ENCODE results near the gene RNASEH2A.

Gene RNASEH2A

GRCh38 chr19:12836529-12836863, 30.1 kb downstream of the RNASEH2A start:
- Histone ChIP-seq H3K27me3 (replicated peaks in 2 of 5; ENCODE audit: control insufficient read depth in 4 of 5, insufficient read depth in 5 of 5, low read length in 4 of 5) (peaks cover 16 to 96% (median 44%) of the 10 kb centered on the region in 5 experiments), H3K9me3 (ENCODE audit: control extremely low read depth in 1 of 5, control insufficient read depth in 4 of 5, insufficient read depth in 2 of 5, low read depth in 1 of 5, low read length in 4 of 5) (peaks cover 0 to 2% (median 0%) of the 10 kb centered on the region in 5 experiments), H3K4me3 (ENCODE audit: control insufficient read depth in 1 of 7, extremely low read depth in 1 of 7, insufficient read depth in 4 of 7, low read depth in 2 of 7, low read length in 6 of 7) (no peak overlapping the region), H3K27ac (ENCODE audit: insufficient read depth in 1 of 2, low read depth in 1 of 2, low read length in 2 of 2, poor library complexity in 1 of 2, severe bottlenecking in 2 of 2) (no peak overlapping the region), H3K36me3 (ENCODE audit: control insufficient read depth in 4 of 4, insufficient read depth in 4 of 4, low read length in 3 of 4) (no peaks in the 10 kb centered on the region), H3K4me1 (ENCODE audit: control extremely low read depth in 1 of 4, control insufficient read depth in 4 of 4, insufficient read depth in 4 of 4, low read length in 3 of 4) (peaks cover 2 to 44% (median 26%) of the 10 kb centered on the region in 4 experiments)
- ChIA-PET CTCF (interaction anchor here (0.9 to 2.7 kb wide), 3 partner anchors 8 to 20 kb away, joined by 3 to 13 read pairs (median 9); no protein-coding TSS in a partner anchor), POLR2A (no interaction called here)
- 8% methylated on average over 6 of the region's 6 CpGs for WGBS (ENCODE audit: insufficient coverage)
- DNase-seq, result no peak

DNA sequence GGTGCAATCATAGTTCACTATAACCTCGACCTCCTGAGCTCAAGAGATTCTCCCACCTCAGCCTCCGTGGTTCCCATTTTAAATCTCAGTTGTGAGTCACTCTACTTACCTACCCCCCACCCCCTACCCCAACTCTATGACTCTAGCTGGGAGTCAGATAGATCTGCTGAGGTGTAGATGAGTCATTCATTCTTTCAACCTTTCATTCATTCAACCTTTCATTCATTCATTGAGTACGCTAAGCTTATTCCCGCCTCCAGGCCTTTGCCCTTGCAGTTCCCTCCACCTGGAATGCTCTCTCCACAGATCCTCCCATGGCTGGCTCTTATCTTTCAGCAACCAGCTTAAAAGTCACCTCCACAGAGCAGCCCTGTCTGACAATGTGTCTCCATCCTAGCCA, 30.8 kb downstream of the RNASEH2A start:
- no peaks in the 10 kb centered on the region for H3K36me3 ChIP-seq (ENCODE audit: control insufficient read depth in 4 of 4, insufficient read depth in 4 of 4, low read length in 3 of 4)
- H3K4me3 ChIP-seq (ENCODE audit: control insufficient read depth in 1 of 7, extremely low read depth in 1 of 7, insufficient read depth in 4 of 7, low read depth in 2 of 7, low read length in 6 of 7), result no peak overlapping the region
- peaks cover 14 to 95% (median 47%) of the 10 kb centered on the region in 5 experiments for H3K27me3 ChIP-seq (replicated peaks in 2 of 5; ENCODE audit: control insufficient read depth in 4 of 5, insufficient read depth in 5 of 5, low read length in 4 of 5)
- peaks cover 0 to 2% (median 0%) of the 10 kb centered on the region in 5 experiments for H3K9me3 ChIP-seq (ENCODE audit: control extremely low read depth in 1 of 5, control insufficient read depth in 4 of 5, insufficient read depth in 2 of 5, low read depth in 1 of 5, low read length in 4 of 5)
- H3K4me1 ChIP-seq (ENCODE audit: control extremely low read depth in 1 of 4, control insufficient read depth in 4 of 4, insufficient read depth in 4 of 4, low read length in 3 of 4), result peaks cover 2 to 44% (median 26%) of the 10 kb centered on the region in 4 experiments
- CTCF ChIA-PET, result interaction anchor here (0.5 to 2.7 kb wide), 8 partner anchors 9 to 106 kb away, joined by 3 to 13 read pairs (median 4); no protein-coding TSS in a partner anchor
- POLR2A ChIA-PET, result no interaction called here
- no peak overlapping the region for H3K27ac ChIP-seq (ENCODE audit: insufficient read depth in 1 of 2, low read depth in 1 of 2, low read length in 2 of 2, poor library complexity in 1 of 2, severe bottlenecking in 2 of 2)
- peak in 1 of 3 donors; percentile 39 for DNase-seq
- 96% methylated on average over 2 of the region's 4 CpGs for WGBS (ENCODE audit: insufficient coverage)

DNA sequence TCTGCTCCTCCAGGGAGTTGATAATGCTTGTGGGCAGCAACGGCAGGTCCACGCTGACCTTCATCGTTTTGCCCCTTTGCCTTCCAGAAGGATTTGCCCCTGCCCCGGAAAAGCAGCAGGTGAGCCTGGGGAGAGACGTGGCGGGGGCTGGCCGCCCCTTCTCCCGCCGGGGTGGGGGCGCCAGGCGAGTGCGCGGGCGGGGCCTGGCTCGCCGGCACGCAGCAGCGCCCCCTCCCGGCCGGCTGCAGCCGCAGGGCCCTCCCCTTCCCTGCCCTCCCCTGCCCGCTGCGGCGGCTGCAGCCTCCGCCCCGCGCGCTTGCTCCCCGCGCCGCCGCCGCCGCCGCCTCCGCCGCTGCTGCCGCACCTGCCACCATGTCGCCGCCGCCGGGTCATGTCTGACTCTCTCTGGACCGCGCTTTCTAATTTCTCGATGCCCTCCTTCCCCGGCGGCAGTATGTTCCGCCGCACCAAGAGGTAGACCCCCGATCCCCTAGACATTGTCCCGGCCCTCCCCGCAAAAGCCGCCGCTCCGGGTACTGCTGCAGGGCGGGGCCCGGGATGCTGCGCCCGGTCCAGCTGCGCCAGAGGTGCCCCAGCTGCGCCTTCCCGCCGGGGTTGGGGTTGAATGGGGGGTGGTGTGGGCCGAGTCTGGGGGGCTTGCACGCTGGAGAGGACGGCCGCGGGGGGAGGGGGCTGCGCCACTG, 31.9 kb downstream of the RNASEH2A start, which contains the start of gene MAST1:
MAST1 (plus strand) TSS at position 334 of the 704 bp plus-strand sequence; CDS start at position 392, 58 bp downstream.
- CTCF ChIA-PET, result interaction anchor here (0.6 to 2.7 kb wide), 3 partner anchors 9 to 44 kb away, joined by 3 to 13 read pairs (median 3); no protein-coding TSS in a partner anchor
- POLR2A ChIA-PET, result no interaction called here
- peaks cover 0 to 2% (median 0%) of the 10 kb centered on the region in 5 experiments for H3K9me3 ChIP-seq (ENCODE audit: control extremely low read depth in 1 of 5, control insufficient read depth in 4 of 5, insufficient read depth in 2 of 5, low read depth in 1 of 5, low read length in 4 of 5)
- peak within 1 kb of the TSS in 5 of 7 experiments; percentile 31 to 72 (median 57) for H3K4me3 ChIP-seq (ENCODE audit: control insufficient read depth in 1 of 7, extremely low read depth in 1 of 7, insufficient read depth in 4 of 7, low read depth in 2 of 7, low read length in 6 of 7)
- no peak within 1 kb of the TSS for H3K27ac ChIP-seq (ENCODE audit: insufficient read depth in 1 of 2, low read depth in 1 of 2, low read length in 2 of 2, poor library complexity in 1 of 2, severe bottlenecking in 2 of 2)
- no peaks in the 10 kb centered on the region for H3K36me3 ChIP-seq (ENCODE audit: control insufficient read depth in 4 of 4, insufficient read depth in 4 of 4, low read length in 3 of 4)
- H3K4me1 ChIP-seq (ENCODE audit: control extremely low read depth in 1 of 4, control insufficient read depth in 4 of 4, insufficient read depth in 4 of 4, low read length in 3 of 4), result peaks cover 2 to 38% (median 25%) of the 10 kb centered on the region in 4 experiments
- peak; percentile 47 to 69 (median 60) for DNase-seq
- peaks cover 17 to 92% (median 42%) of the 10 kb centered on the region in 5 experiments for H3K27me3 ChIP-seq (replicated peaks in 2 of 5; ENCODE audit: control insufficient read depth in 4 of 5, insufficient read depth in 5 of 5, low read length in 4 of 5)
- WGBS (ENCODE audit: insufficient coverage), result under 1% methylated on average over 44 of the region's 69 CpGs

DNA sequence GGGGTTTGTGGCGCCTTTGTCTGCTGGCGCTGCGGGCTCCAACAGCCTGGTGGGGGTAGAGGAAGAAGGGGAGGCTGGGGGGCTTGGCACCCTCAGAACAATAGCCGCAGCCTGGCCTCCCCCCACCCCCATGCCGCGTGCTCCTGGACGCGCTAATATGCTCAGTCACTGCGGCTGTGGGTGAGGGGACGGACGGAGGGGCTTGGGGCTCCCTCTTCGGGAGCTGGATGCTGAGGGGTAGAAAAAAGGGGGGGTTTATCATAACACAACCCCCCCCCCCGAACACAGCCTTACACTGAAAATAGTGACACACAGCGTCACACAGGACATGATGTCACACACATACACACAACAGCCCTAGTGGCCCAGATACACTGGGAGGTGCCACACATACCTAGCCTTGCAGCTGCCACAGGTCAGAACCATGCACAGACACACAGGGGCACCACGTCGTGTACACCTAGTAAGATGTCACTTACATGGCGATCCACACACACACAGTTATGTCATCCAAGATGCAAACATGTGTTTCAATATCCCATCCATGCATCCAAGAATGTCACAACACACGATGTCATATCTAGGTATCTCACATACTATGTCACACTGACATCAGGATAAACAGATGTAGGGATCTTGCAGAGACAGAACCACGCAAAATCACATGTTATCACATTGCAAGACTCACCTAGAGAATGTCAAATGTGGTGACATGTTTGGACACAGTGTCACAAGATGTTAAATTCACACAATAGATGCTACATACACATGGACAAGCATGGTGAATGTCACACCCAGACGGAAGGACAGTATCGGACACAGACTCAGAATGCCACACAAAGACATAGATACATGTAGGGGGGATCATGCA, 32.7 kb downstream of the RNASEH2A start:
- H3K4me3 ChIP-seq (ENCODE audit: control insufficient read depth in 1 of 7, extremely low read depth in 1 of 7, insufficient read depth in 4 of 7, low read depth in 2 of 7, low read length in 6 of 7), result peak overlapping the region in 2 of 7 experiments; percentile 62 to 72
- WGBS (ENCODE audit: insufficient coverage), result 38% methylated on average over 13 of the region's 21 CpGs
- H3K27me3 ChIP-seq (replicated peaks in 2 of 5; ENCODE audit: control insufficient read depth in 4 of 5, insufficient read depth in 5 of 5, low read length in 4 of 5), result peaks cover 17 to 90% (median 41%) of the 10 kb centered on the region in 5 experiments
- H3K27ac ChIP-seq (ENCODE audit: insufficient read depth in 1 of 2, low read depth in 1 of 2, low read length in 2 of 2, poor library complexity in 1 of 2, severe bottlenecking in 2 of 2), result no peak overlapping the region
- POLR2A ChIA-PET, result no interaction called here
- peaks cover 2 to 33% (median 19%) of the 10 kb centered on the region in 4 experiments for H3K4me1 ChIP-seq (ENCODE audit: control extremely low read depth in 1 of 4, control insufficient read depth in 4 of 4, insufficient read depth in 4 of 4, low read length in 3 of 4)
- peak in 2 of 3 donors; percentile 47 to 59 for DNase-seq
- H3K9me3 ChIP-seq (ENCODE audit: control extremely low read depth in 1 of 5, control insufficient read depth in 4 of 5, insufficient read depth in 2 of 5, low read depth in 1 of 5, low read length in 4 of 5), result peaks cover 0 to 2% (median 0%) of the 10 kb centered on the region in 5 experiments
- H3K36me3 ChIP-seq (ENCODE audit: control insufficient read depth in 4 of 4, insufficient read depth in 4 of 4, low read length in 3 of 4), result no peaks in the 10 kb centered on the region
- CTCF ChIA-PET, result interaction anchor here (0.6 to 2.7 kb wide), 3 partner anchors 8 to 44 kb away, joined by 3 to 13 read pairs (median 3); no protein-coding TSS in a partner anchor

- POLR2A ChIA-PET, result no interaction called here
- 28% methylated on average over 36 of the region's 43 CpGs for WGBS (ENCODE audit: insufficient coverage)
- CTCF ChIA-PET, result no interaction called here
- H3K27ac ChIP-seq (ENCODE audit: insufficient read depth in 1 of 2, low read depth in 1 of 2, low read length in 2 of 2, poor library complexity in 1 of 2, severe bottlenecking in 2 of 2), result no peak overlapping the region
- peaks cover 0 to 2% (median 0%) of the 10 kb centered on the region in 5 experiments for H3K9me3 ChIP-seq (ENCODE audit: control extremely low read depth in 1 of 5, control insufficient read depth in 4 of 5, insufficient read depth in 2 of 5, low read depth in 1 of 5, low read length in 4 of 5)
- no peaks in the 10 kb centered on the region for H3K36me3 ChIP-seq (ENCODE audit: control insufficient read depth in 4 of 4, insufficient read depth in 4 of 4, low read length in 3 of 4)
- peaks cover 17 to 79% (median 32%) of the 10 kb centered on the region in 5 experiments for H3K27me3 ChIP-seq (replicated peaks in 2 of 5; ENCODE audit: control insufficient read depth in 4 of 5, insufficient read depth in 5 of 5, low read length in 4 of 5)
- peak overlapping the region in 5 of 7 experiments; percentile 28 to 55 (median 51) for H3K4me3 ChIP-seq (ENCODE audit: control insufficient read depth in 1 of 7, extremely low read depth in 1 of 7, insufficient read depth in 4 of 7, low read depth in 2 of 7, low read length in 6 of 7)
- peaks cover 2 to 26% (median 17%) of the 10 kb centered on the region in 4 experiments for H3K4me1 ChIP-seq (ENCODE audit: control extremely low read depth in 1 of 4, control insufficient read depth in 4 of 4, insufficient read depth in 4 of 4, low read length in 3 of 4)
- peak; percentile 69 to 77 (median 75) for DNase-seq
Observed at GRCh38 chr19:12840091-12841079, 34.0 kb downstream of the RNASEH2A start.

DNA sequence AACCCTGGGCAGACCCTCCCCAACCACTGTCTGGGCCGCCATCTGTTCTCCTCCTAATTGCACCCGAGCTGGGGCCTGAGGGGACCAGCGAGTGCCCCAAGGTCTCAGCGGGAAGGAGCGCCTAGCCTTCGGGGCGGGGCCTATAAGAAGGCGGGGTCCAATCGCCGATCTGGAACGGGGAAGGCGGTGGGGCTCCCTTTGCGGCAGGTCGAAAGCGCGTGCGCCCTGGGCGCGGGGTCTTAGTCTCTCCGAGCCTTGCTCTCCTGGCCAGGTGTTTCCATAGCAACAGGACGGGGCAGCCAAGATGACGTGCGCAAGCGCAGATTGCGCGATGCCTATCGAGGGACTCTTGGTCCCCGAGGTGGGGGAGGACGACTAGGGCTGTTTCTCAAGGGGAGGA, 34.7 kb downstream of the RNASEH2A start:
- ChIA-PET POLR2A (interaction anchor here (0.6 kb wide), 1 partner anchor 81 kb away, joined by 4 read pairs; no protein-coding TSS in a partner anchor), CTCF (no interaction called here)
- no peaks in the 10 kb centered on the region for H3K36me3 ChIP-seq (ENCODE audit: control insufficient read depth in 4 of 4, insufficient read depth in 4 of 4, low read length in 3 of 4)
- DNase-seq, result peak in 2 of 3 donors; percentile 46 to 47
- peaks cover 13 to 72% (median 30%) of the 10 kb centered on the region in 5 experiments for H3K27me3 ChIP-seq (replicated peaks in 2 of 5; ENCODE audit: control insufficient read depth in 4 of 5, insufficient read depth in 5 of 5, low read length in 4 of 5)
- H3K27ac ChIP-seq (ENCODE audit: insufficient read depth in 1 of 2, low read depth in 1 of 2, low read length in 2 of 2, poor library complexity in 1 of 2, severe bottlenecking in 2 of 2), result no peak overlapping the region
- peaks cover 2 to 26% (median 17%) of the 10 kb centered on the region in 4 experiments for H3K4me1 ChIP-seq (ENCODE audit: control extremely low read depth in 1 of 4, control insufficient read depth in 4 of 4, insufficient read depth in 4 of 4, low read length in 3 of 4)
- 3% methylated on average over 29 of the region's 29 CpGs for WGBS (ENCODE audit: insufficient coverage)
- peaks cover 0 to 2% (median 0%) of the 10 kb centered on the region in 5 experiments for H3K9me3 ChIP-seq (ENCODE audit: control extremely low read depth in 1 of 5, control insufficient read depth in 4 of 5, insufficient read depth in 2 of 5, low read depth in 1 of 5, low read length in 4 of 5)
- H3K4me3 ChIP-seq (ENCODE audit: control insufficient read depth in 1 of 7, extremely low read depth in 1 of 7, insufficient read depth in 4 of 7, low read depth in 2 of 7, low read length in 6 of 7), result peak overlapping the region in 6 of 7 experiments; percentile 11 to 55 (median 41)
